Umbilical cord (tissue), 2 donors: Measurements from ENCODE around the gene SH2D6. TPM values are rescaled to one million over a fixed set of nuclear protein-coding genes. Genes with fewer than 3 reads are reported as not detected.
"Not testable (repeated sequence)": the region's sequence is repeated elsewhere in the genome, so short reads cannot be mapped to it uniquely, and the experiment has no call there.

ENCODE experiments used
- DNase-seq: peaks from one replicate; pipeline ENCODE4 v3.0.0-alpha.2; 2015; ENCODE audit warnings: low spot score
- total RNA-seq: library from RNA; depleted of rRNA; stranded (reverse); fragments of >200 nt; gene quantifications from one replicate; pipeline ENCODE4 v1.2.3, GENCODE V29; 2014; ENCODE audit warnings: low replicate concordance; ENCODE audit not compliant: insufficient read depth

Gene SH2D6
- total RNA-seq, 1 donor from 2014 or later, result 4.6 TPM

GRCh38 chr2:85398426-85399182, 19.9 kb upstream of the SH2D6 start:
- DNase-seq, result no peak

- DNase-seq, result no peak
Measured at GRCh38 chr2:85399183-85399455, 19.4 kb upstream of the SH2D6 start.

GRCh38 chr2:85400023-85400422, 18.5 kb upstream of the SH2D6 start:
- no peak for DNase-seq

- no peak for DNase-seq
Measured at GRCh38 chr2:85400541-85401463, 17.7 kb upstream of the SH2D6 start.

- DNase-seq, result no peak
Measured at GRCh38 chr2:85401464-85401805, 17.1 kb upstream of the SH2D6 start.

GRCh38 chr2:85401844-85402243, 16.7 kb upstream of the SH2D6 start:
- DNase-seq, result no peak

GRCh38 chr2:85405201-85406059, 13.1 kb upstream of the SH2D6 start:
- no peak for DNase-seq

- DNase-seq, result no peak
Measured at GRCh38 chr2:85409845-85410583, 8.5 kb upstream of the SH2D6 start, which contains the start of gene CAPG. CAPG (minus strand) TSS chr2:85410366; CDS start chr2:85402145, 8,221 bp downstream.

GRCh38 chr2:85410584-85411404, 7.7 kb upstream of the SH2D6 start:
- no peak for DNase-seq

GRCh38 chr2:85411405-85411748, 7.1 kb upstream of the SH2D6 start:
- no peak for DNase-seq

GRCh38 chr2:85413592-85414420, 4.7 kb upstream of the SH2D6 start:
- peak; percentile 82 for DNase-seq

- DNase-seq, result not testable (repeated sequence)
Measured at GRCh38 chr2:85414421-85414759, 4.1 kb upstream of the SH2D6 start.

- no peak for DNase-seq
Measured at GRCh38 chr2:85414761-85415553, 3.6 kb upstream of the SH2D6 start.

GRCh38 chr2:85415980-85416650, 2.4 kb upstream of the SH2D6 start:
- no peak for DNase-seq

GRCh38 chr2:85419009-85419675, 628 bp downstream of the SH2D6 start:
- no peak for DNase-seq

GRCh38 chr2:85420536-85421259, 2.2 kb downstream of the SH2D6 start:
- peak; percentile 85 for DNase-seq
